K562 (cell line): ENCODE results near the gene KBTBD3. TPM values are rescaled to one million over a fixed set of nuclear protein-coding genes. Genes with fewer than 3 reads are reported as not detected.

Experiments
- ATAC-seq: fragments of 200-7000 bp; cut with Tn5 transposase; 3 replicates; pipeline ENCODE4 v1.9.1; 2020; ENCODE audit warnings: moderate library complexity
- BruUV-seq: library from RNA; stranded (reverse); fragments of 400-500 nt; replicated peaks from 2 replicates; lab custom pipeline; 2021; lab: Mats Ljungman, UMichigan
- CTCF ChIA-PET: fragments of 300-600 bp; formaldehyde crosslinking; extraction: SDS; loops from one replicate; lab custom pipeline; 2021; ENCODE audit warnings: low intra/inter-chr PET ratio; lab: Yijun Ruan, JAX
- POLR2A ChIA-PET: fragments of 300-600, 350-650 bp; sonication (Branson Sonifier 250); formaldehyde crosslinking; extraction: SDS; loops from one replicate; lab custom pipeline; 2021; ENCODE audit warnings: antibody characterized with exemption, inconsistent platforms; lab: Yijun Ruan, JAX
- DNase-seq, 4 experiments: peaks; one replicate each; pipeline versions ENCODE4 v3.0.0 to v3.0.0-alpha.2; 2011 to 2018; ENCODE audit warnings: low spot score in 3 of 4, mixed read lengths in 3 of 4; ENCODE audit errors: extremely low read depth in 1 of 4
- FAIRE-seq: peaks from 2 replicates; lab custom pipeline; 2011; peaks lifted over from hg19 to GRCh38; lab: Jason Lieb, UNC
- H2AFZ ChIP-seq: 2 replicates; pipeline ENCODE4 v1.6.0; 2011; ENCODE audit warnings: low read depth, low read length, control low read depth, inconsistent platforms
- H3K27ac ChIP-seq: fragments of 200-600 bp; 3 replicates; pipeline ENCODE4 v1.8.0; 2011; ENCODE audit warnings: low read depth, mild to moderate bottlenecking, control low read depth, inconsistent platforms, low read length, moderate library complexity, mixed read lengths; ENCODE audit errors: extremely low read depth
- H3K27me3 ChIP-seq, 2 experiments: fragments of 300-600 bp in 1 of 2; 2 replicates in 1 of 2; 3 replicates in 1 of 2; pipeline versions ENCODE4 v1.6.0 to v1.8.0; 2011; ENCODE audit warnings: inconsistent platforms in 2 of 2, low read length in 2 of 2, mild to moderate bottlenecking in 1 of 2, mixed read lengths in 1 of 2, moderate library complexity in 1 of 2; ENCODE audit not compliant: control insufficient read depth in 2 of 2, insufficient read depth in 2 of 2
- H3K36me3 ChIP-seq: fragments of 300-600 bp; 3 replicates; pipeline ENCODE4 v1.8.0; 2011; ENCODE audit warnings: mild to moderate bottlenecking, low read length, inconsistent platforms; ENCODE audit not compliant: control insufficient read depth, insufficient read depth
- H3K4me1 ChIP-seq, 2 experiments: fragments of 200-600 bp in 1 of 2; replicated peaks in 1 of 2; 2 replicates in 1 of 2; 3 replicates in 1 of 2; pipeline versions ENCODE4 v1.5.1 to v1.8.0; 2011; ENCODE audit warnings: inconsistent platforms in 2 of 2, low read length in 2 of 2, mild to moderate bottlenecking in 1 of 2, mixed read lengths in 1 of 2, moderate library complexity in 1 of 2; ENCODE audit not compliant: control insufficient read depth in 2 of 2, insufficient read depth in 2 of 2
- H3K4me2 ChIP-seq: 2 replicates; pipeline ENCODE4 v1.6.1; 2011; ENCODE audit warnings: low read length, control low read depth, inconsistent platforms, mixed read lengths; ENCODE audit not compliant: insufficient read depth
- H3K4me3 ChIP-seq: fragments of 200-600 bp; sonication (generic), shearing (Covaris generic); 2 replicates; pipeline ENCODE4 v1.5.1; 2016; ENCODE audit warnings: control low read depth, inconsistent platforms
- H3K79me2 ChIP-seq: fragments of 200-600 bp; 3 replicates; pipeline ENCODE4 v1.8.0; 2011; ENCODE audit warnings: low read length, inconsistent platforms; ENCODE audit not compliant: control insufficient read depth, insufficient read depth
- H3K9ac ChIP-seq, 2 experiments: 2 replicates each; pipeline versions ENCODE4 v1.6.0 to v1.6.1; 2011; ENCODE audit warnings: low read depth in 2 of 2, low read length in 2 of 2, control low read depth in 1 of 2, inconsistent platforms in 1 of 2, mild to moderate bottlenecking in 1 of 2, mixed read lengths in 1 of 2; ENCODE audit not compliant: insufficient read depth in 1 of 2
- H3K9me1 ChIP-seq: one replicate; pipeline ENCODE4 v1.6.0; 2011; ENCODE audit warnings: inconsistent platforms, mild to moderate bottlenecking, low read length, moderate library complexity; ENCODE audit not compliant: control insufficient read depth, insufficient read depth
- H3K9me3 ChIP-seq: replicated peaks from 2 replicates; pipeline ENCODE4 v1.5.1; 2011; ENCODE audit warnings: low read depth, low read length, inconsistent platforms; ENCODE audit not compliant: control insufficient read depth, insufficient read depth
- H4K20me1 ChIP-seq: replicated peaks from 2 replicates; pipeline ENCODE4 v1.6.1; 2011; ENCODE audit warnings: low read length, inconsistent platforms, mixed read lengths; ENCODE audit not compliant: control insufficient read depth, insufficient read depth
- CEBPB ChIP-seq: fragments of 450-650 bp; IDR thresholded peaks from 2 replicates; pipeline ENCODE4 v1.6.1; 2016; ENCODE audit warnings: missing genetic modification characterization, missing compliant biosample characterization
- E2F4 ChIP-seq: sonication (generic); formaldehyde crosslinking; IDR thresholded peaks from 2 replicates; pipeline ENCODE4 v1.8.0; 2022; ENCODE audit warnings: mild to moderate bottlenecking, low read depth, missing genetic modification reagents
- REST ChIP-seq, 2 experiments: fragments of 450-650 bp; formaldehyde crosslinking in 1 of 2; IDR thresholded peaks; 2 replicates each; pipeline versions ENCODE4 v1.4.0 to v1.6.1; 2014 to 2020; ENCODE audit warnings: mild to moderate bottlenecking in 2 of 2, borderline replicate concordance in 1 of 2, low read depth in 1 of 2
- SNIP1 ChIP-seq: fragments of 450-650 bp; IDR thresholded peaks from 2 replicates; pipeline ENCODE4 v1.7.1; 2017; ENCODE audit warnings: low read depth, mild to moderate bottlenecking
- SRF ChIP-seq, 2 experiments: fragments of 250-450, 450-650 bp in 1 of 2; sonication (Bioruptor Pico) in 1 of 2; sonication (generic) in 1 of 2; formaldehyde crosslinking; IDR thresholded peaks; 2 replicates each; pipeline versions ENCODE4 v1.5.0 to v1.5.1; 2020 to 2022; ENCODE audit warnings: mild to moderate bottlenecking in 1 of 2, missing genetic modification reagents in 1 of 2
- ZBTB33 ChIP-seq: sonication (generic); formaldehyde crosslinking; IDR thresholded peaks from 2 replicates; pipeline ENCODE4 v1.8.1; 2023; ENCODE audit warnings: mild to moderate bottlenecking, missing genetic modification reagents
- ZFP30 ChIP-seq: fragments of 250-450 bp; sonication (Bioruptor Pico); IDR thresholded peaks from 2 replicates; pipeline ENCODE4 v1.8.0; 2022; ENCODE audit warnings: moderate library complexity, mild to moderate bottlenecking, inconsistent platforms, borderline replicate concordance
- ZNF780A ChIP-seq: fragments of 250-450 bp; sonication (Bioruptor Pico); IDR thresholded peaks from 2 replicates; pipeline ENCODE4 v1.5.0; 2021; ENCODE audit warnings: mild to moderate bottlenecking
- whole genome bisulfite sequencing: fragments of 100-300 bp; shearing (Covaris generic); methylation state at CpG from one replicate; pipeline ENCODE4 v1.1.6; 2016; ENCODE audit warnings: low coverage, mixed read lengths; ENCODE audit not compliant: insufficient coverage; ENCODE audit errors: missing lambda C conversion rate; 5-methylcytosine and 5-hydroxymethylcytosine counted together
- in situ Hi-C: fragments of 300-500 bp; cut with MboI; formaldehyde crosslinking; loops from 4 replicates; pipeline ENCODE4 v1.15.0; 2018; ENCODE audit warnings: inconsistent platforms, mixed read lengths
- intact Hi-C: fragments of 100-400 bp; cut with micrococcal nuclease; formaldehyde crosslinking; loops from 2 replicates; pipeline ENCODE4 v1.14.2; 2022
- polyA plus RNA-seq, 8 experiments: library from polyadenylated mRNA; depleted of rRNA in 4 of 8; stranded (reverse) in 5 of 8; unstranded in 3 of 8; fragments of >200 nt; fragmentation: Nextera tagmentation in 2 of 8; fragmentation: Illumina TruSeq in 1 of 8; extraction: Ambion mirVana in 2 of 8; extraction: Trizol in 1 of 8; gene quantifications; 2 replicates each; pipeline versions ENCODE4 v1.2.1 to v1.2.3, GENCODE V29; 2011 to 2014; ENCODE audit warnings: inconsistent platforms in 1 of 8, missing spikeins in 1 of 8
- total RNA-seq, 7 experiments: library from RNA; depleted of rRNA in 6 of 7; stranded (reverse); fragments of >200 nt in 6 of 7; fragmentation: Illumina TruSeq in 2 of 7; extraction: Trizol in 2 of 7; gene quantifications; 2 replicates each; pipeline versions ENCODE4 v1.2.1 to v1.2.3, GENCODE V29; 2011 to 2021; ENCODE audit warnings: low replicate concordance in 1 of 7

KBTBD3 gene
- total and polyA plus RNA-seq, 9 of the 15 experiments (the other 6 are each of a cell fraction or from before 2014, with no cell fraction given): 4.2 to 31.2 (median 6.4) TPM

- Histone ChIP-seq H3K36me3 (0 out of 3 replicates have a peak, but pooled peaks cover 2% of the 10 kb centered on the region), H3K79me2 (peaks cover 43% of the 10 kb centered on the region), H3K27me3 (no peaks in the 10 kb centered on the region), H3K4me2 (peak within 1 kb of the TSS; percentile 83), H3K9ac (peak within 1 kb of the TSS; percentile 70 to 90), H3K9me1 (no peaks in the 10 kb centered on the region), H2AFZ (peak within 1 kb of the TSS; percentile 99), H4K20me1 (no peaks in the 10 kb centered on the region), H3K4me1 (peaks cover 0 to 4% of the 10 kb centered on the region in 2 experiments; a peak in 1 of 5 replicates), H3K4me3 (peak within 1 kb of the TSS; percentile 76), H3K9me3 (no peaks in the 10 kb centered on the region), H3K27ac (peak within 1 kb of the TSS; percentile 73)
- in situ Hi-C loops: no loop called here
- ChIA-PET POLR2A (interaction anchor here (1.0 kb wide), 1 partner anchor 11 kb away, joined by 4 read pairs; no protein-coding TSS in a partner anchor), CTCF (no interaction called here)
- FAIRE-seq (peak; percentile 96), ATAC-seq (peak; percentile 99), DNase-seq (peak; percentile 97 to 99 (median 98))
- 1% methylated on average over 35 of the region's 48 CpGs for WGBS
- intact Hi-C loops: loop anchor here (2.0 kb wide), 1 partner anchor 55 kb away; the partner anchor contains the start of genes AASDHPPT and KBTBD3
- BruUV-seq: no TSS peak
- TF ChIP-seq ZFP30 (no peak), ZBTB33 (no peak), SNIP1 (no peak), CEBPB (no peak), SRF (CRISPR knock-in tag; IDR thresholded peaks at IDR 0.05) (peak in 1 of 2 experiments; percentile 66; a peak in 2 of 4 replicates), E2F4 (no peak), ZNF780A (CRISPR knock-in tag) (no peak), REST (IDR thresholded peaks at IDR 0.05; ENCODE audit: borderline replicate concordance) (no peak), REST (CRISPR knock-in tag; IDR thresholded peaks at IDR 0.05; ENCODE audit: low read depth) (peak; percentile 38; the same call in 1 of the 2 replicates)
Observed at GRCh38 chr11:106021967-106022794, 55.0 kb downstream of the KBTBD3 start, which contains the start of gene MSANTD4. MSANTD4 (minus strand) TSS chr11:106022240; CDS start chr11:106010917, 11,323 bp downstream.
